HG03135 (cell line): ENCODE measurements around the gene SLC26A1.

Source experiments
- ATAC-seq: cut with Tn5 transposase; IDR thresholded peaks from one replicate; pipeline ENCODE4 v1.9.1; 2021; ENCODE audit warnings: mild to moderate bottlenecking, moderate library complexity; ENCODE audit not compliant: unreplicated experiment

The SLC26A1 gene, protein sequence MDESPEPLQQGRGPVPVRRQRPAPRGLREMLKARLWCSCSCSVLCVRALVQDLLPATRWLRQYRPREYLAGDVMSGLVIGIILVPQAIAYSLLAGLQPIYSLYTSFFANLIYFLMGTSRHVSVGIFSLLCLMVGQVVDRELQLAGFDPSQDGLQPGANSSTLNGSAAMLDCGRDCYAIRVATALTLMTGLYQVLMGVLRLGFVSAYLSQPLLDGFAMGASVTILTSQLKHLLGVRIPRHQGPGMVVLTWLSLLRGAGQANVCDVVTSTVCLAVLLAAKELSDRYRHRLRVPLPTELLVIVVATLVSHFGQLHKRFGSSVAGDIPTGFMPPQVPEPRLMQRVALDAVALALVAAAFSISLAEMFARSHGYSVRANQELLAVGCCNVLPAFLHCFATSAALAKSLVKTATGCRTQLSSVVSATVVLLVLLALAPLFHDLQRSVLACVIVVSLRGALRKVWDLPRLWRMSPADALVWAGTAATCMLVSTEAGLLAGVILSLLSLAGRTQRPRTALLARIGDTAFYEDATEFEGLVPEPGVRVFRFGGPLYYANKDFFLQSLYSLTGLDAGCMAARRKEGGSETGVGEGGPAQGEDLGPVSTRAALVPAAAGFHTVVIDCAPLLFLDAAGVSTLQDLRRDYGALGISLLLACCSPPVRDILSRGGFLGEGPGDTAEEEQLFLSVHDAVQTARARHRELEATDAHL

DNA sequence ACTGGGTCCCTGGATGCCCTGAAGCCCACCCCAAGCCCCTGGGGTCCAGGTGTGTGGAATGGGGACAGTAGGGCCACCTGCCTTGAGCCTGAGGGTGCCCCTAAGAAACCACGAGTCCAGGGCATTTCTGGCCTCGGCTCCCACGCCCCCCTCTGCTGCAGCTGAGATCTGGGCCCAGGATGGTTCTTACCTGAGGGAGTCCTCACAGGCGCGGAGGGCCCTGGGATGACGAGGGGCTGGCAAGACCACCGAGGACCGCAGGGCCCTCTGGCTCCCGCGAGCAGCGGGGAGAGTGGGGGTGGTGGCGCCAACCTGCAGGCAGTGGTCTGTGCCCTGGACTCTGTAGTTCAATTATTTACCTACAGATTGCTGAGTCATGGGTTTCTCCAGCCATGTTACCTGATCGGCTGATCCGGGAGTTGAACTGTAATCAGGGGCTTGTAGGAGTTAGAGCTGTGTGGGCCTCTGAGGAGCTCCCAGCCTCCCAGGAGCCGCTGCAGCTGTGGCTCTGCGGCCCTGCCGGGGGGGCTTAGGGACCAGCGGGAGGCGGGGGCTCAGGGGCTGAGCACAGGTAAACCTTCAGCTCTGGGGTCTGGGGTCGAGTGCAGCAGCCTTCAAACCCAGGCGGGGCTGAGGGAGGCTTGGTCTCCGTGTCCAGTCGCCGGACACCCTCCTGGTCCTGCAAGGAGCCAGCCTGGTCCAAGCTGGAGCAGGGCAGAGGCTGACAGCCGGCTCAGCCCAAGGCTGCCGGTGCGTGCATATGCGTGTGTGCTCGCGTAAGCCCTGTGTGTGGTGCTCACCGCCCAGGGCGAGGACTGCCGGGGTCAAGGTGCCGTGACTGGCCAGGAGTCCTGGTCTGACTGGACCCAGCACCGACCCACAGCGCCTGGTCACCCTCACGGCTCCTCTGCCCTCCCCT lies at the start of gene SLC26A1:
SLC26A1 (minus strand) TSS at position 294 of the 919 bp plus-strand sequence. CDS start 1,701 bp downstream, outside the sequence.
- no peak for ATAC-seq

DNA sequence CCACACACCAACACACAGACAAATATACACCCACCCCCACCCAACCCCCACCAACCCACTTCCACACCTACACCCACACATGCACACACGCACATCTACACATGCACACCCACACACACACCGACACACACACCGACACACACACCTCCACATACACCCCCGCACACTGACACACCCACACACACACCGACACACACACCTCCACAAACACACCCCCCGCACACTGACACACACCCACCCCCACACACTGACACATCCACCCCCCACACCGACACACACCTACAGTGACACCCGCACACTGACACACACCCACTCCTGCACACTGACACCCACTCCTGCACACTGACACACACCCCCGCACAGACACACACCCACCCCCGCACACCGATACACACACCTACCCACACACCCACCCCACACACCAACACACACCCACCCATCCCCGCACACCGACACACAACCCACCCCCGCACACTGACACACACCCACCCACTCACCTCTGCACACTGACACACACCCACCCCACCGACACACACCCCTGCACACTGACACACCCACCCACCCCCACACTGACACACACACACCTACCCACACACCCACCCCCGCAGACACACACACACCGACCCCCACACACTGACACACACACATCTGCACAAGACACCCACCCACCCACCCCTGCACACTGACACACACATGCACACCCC lies 49.3 kb upstream of the SLC26A1 start:
- no peak for ATAC-seq

DNA sequence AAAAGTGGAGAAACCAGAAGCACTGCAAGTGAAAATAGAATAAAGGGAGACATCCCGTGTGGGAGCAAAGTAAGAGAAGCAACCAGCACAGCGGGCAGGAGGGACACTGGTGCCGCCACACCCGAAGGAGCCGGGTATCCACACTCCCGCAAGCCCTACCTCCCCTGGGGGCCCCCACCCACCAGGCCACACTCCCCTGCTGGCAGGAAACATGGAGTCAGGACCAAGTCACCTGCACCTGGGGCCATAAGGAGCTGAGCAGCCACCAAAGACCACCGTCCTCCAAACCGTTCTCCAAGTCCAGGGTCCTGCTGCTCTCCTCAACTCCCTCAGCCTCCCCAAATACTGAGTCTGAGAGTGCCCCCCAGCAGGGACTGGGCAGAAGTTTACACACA lies 48.7 kb upstream of the SLC26A1 start:
- no peak for ATAC-seq

DNA sequence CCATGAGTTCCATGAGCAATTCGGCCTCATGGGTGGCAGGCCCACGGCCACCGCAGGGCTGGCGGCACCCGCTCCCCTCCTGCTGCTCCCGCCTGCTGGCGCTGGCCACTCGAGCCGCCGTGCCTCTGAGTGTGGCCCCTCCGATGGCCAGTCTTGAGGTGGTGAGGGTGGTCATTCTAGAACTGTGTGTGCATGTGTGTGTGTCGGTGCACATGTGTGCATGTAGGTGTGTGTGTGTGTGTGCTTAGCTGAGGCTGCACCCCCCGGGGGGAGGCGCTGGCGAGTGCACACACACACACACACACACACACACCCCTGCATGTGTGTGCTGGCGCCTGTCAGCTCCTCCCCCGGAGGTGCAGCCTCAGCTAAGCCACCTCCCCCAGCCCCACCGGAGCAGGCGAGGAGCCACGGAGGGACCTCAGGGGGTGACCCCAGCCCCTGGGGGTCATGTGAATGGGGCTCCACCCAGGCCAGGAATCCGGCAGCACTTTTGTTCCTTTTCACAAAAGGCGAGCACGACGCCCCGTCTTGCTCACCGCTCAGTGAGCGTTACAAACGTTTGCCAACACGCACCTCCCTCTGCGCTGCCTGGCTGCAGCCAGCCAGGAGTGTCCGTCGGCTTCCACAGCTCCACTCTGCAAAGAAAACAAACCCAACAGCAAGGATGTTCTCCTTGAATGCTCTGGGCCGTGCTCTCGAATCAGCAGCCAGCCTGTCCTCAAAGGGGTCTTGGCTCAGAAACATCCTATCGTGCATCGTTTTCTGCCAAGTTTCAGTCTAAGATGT lies 48.1 kb upstream of the SLC26A1 start:
- no peak for ATAC-seq

DNA sequence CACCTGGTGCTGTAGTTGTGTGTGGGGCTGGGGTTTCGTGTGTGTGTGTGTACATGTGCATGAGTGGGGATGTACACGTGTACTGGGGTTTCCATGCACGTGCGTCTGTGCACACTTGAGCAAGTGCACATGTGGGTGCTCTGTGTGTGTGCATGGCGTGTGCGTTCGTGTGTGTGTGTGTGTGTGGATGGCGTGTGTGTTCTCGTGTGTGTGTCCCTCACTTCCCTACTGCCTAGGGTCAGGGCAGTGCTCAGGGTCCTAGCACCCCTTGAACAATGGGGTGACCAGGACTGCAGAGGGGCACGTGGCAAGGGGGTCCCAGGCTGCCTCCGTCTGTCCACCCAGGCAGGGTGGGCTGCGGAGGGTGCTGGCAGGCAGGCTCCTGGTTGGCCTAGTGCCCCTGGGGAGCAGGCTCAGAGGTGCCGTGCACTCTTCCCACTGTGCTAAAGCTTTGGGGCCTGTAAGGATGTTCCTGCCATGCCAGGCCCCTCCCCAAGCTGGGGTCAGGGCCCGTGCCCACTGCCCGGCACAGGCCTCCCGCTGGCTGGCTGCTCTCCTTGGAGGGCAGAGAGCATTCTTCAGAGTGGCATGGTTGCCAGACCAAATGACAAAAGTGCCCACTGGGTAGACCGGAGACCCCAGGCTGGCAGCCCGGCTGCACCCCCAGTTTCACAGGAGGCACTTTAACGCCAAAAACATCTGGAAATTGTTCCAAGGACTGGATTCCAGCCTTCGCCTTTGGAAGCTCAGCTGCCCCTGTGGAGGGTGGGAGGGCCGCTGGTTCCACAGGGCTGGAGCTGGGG lies 47.3 kb upstream of the SLC26A1 start:
- no peak for ATAC-seq

DNA sequence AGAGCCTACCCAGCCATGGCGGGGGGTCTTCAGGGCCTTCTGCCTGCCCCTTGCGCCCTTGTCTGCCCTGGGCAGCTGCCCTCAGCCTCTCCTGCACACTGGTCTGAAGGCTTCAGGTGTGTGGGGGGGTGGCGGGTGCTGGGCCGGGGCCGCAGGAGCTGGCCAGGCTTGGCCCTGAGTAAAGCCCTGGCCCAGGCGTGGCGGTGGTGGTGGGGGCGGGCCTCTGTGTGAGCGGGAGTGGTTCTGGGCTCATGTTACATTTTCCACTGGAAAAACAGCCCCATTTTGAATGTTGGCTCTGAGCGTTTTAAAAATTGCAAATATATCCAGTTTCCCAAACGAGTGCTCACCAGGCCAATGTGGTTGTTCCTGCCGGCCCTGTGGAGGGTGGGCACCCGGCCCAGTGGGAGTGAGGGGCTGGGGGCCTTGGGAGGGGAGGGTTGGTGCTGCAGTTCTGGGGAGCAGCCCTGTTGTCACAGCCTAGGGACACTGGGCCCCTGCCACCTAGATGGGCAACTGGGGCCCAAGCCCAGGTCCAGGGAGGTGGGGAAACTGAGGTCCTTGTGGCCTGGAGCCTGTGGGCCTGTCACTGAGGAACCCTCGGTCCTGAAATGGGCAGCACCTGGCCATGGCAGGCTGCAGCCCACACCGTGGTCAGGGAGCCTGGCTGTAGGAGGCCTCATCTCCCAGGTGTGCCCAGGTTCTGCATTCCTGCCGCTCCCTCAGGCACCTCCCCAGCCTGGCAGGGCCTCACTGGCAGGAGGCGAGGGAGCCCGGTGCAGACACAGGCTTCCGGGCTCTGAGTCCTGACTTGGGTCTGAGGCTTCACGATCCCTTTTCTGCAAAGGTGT lies 46.5 kb upstream of the SLC26A1 start:
- ATAC-seq: no peak

DNA sequence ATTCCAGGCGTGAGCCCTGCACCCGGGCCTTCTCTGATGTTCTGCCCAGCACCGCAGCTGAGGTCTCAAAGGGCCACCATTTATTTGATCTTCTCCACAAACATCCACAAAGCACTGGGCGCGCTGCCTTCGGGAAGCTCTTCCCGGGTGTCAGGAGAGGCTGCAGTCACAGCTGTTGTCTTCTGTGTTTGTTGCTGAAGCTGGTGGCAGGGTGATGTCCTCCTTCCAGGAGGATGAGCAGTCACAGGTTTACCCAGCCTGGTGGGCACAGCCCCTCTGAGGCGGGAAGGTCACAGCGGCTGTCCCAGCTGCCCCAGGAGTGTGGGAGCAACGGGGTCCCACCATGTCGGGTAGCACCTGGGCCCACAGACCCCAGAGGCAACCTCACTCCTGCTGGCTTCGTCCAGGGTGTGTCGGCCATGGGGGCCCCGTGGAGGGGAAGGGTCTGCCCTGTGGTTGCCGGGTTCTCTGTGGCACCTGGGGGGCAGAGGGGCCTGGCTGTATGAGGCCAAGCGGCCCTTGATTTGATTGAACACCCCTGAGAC lies 45.8 kb upstream of the SLC26A1 start:
- ATAC-seq: no peak

DNA sequence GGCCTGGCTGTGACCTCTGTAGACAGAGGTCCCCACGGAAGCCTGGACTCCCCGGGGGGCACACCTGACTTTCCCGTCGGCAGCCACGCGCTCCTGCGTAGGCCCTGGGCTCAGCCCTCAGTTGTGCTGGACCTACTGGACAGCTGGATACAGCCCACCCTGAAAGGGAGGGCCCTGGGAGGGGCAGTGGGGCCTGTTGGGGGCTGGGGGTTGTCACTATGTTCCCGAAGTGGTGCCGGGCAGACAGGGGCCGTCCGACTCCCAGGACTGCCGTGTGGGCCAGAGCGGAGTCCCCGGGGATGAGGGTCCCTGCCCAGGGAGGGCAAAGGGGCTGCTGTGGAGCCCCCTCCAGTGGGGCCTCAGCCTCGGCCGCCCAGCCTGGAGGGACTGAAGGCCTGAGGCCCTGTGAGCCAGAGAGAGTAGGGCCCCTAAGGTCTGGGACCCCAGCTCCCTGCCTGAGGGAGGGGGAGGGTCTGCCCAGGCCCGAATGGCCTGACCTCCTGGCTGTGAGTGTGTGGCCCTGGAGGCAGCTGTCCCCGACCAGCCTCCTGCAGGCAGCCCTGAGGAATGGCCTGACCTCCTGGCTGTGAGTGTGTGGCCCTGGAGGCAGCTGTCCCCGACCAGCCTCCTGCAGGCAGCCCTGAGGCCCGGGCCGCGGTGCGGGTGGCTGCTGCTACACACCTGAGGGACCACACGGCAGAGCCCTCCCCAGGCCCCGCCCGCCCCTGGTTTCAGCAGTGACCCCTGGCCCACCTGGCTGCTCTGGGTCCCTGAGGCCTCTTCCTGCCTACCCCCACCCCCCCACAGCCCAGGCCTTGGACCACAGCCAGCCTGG lies 44.0 kb upstream of the SLC26A1 start:
- ATAC-seq: no peak

DNA sequence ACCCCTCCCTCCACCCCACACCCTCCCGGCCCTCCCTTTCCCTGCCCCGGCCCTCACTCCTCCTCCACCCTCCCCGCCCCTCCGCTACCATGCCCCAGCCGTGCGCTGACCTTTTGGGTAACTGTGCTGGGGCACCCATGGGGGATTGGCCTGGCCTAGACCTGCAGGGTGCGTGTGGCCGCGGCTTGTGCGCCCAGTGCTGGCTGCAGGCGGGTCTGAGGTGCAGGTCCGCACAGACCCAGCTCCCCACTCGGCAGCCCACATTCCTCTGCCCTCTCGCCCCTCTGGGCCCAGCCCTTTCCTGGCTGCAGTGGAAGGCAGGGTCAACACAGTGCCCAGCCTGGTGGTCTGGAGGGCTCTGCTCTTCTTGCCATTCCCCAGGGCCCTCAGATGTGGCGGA lies 42.9 kb upstream of the SLC26A1 start:
- ATAC-seq: no peak

DNA sequence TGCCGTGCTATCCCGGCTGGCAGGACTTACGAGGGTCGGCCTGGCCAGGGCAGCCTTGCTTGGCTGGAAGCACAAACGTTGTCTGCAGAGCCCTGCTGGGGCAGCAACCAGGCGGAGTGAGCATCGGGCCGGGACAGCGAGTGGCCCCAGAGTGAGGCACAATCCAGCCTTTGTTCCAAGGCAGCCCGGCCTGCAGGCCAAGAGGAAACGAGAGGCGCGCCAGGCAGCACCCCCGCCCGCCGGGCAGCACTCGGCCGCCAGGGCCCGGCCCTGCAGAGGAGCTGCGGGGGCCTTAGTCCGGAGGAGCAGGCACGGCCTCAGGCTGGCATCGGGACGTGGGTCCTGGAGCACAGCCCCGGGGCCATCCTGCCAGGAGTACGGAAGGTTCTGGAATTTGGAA lies 42.3 kb upstream of the SLC26A1 start:
- ATAC-seq: no peak

DNA sequence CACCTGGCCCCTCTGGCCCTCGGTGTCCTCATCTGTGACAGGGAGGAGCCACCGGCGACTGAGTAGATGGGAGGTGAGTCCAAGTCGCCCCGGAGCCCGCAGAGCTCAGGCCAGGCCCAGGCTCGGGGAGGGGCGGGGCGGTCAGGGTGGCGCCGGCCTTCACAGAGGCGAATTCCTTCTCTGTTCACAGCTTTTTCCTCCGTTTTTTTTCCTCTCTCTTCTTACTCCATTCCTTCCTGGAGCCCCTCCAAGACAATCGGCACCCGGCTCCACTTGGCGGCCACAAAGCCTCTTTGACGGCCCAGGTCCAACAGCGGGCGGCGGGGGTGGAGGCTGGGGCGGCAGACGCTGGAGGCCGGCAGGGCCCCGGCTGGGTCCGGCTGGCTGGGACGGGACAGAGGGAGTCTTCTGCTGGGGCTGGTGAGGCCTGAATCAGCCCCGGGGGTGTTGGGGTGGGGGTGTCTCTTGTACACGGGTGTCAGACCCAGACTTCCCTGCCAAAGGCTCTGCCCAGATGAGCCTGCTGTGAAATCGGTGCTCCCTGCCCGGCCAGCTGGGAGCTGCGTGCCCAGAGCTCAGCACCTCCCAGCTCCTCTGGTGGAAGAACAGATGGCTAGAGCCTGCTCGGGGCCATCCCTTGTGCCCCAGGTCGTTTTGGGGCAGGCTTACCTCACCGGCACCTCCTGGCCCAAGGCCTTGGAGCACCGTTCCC lies 40.8 kb upstream of the SLC26A1 start:
- no peak for ATAC-seq

DNA sequence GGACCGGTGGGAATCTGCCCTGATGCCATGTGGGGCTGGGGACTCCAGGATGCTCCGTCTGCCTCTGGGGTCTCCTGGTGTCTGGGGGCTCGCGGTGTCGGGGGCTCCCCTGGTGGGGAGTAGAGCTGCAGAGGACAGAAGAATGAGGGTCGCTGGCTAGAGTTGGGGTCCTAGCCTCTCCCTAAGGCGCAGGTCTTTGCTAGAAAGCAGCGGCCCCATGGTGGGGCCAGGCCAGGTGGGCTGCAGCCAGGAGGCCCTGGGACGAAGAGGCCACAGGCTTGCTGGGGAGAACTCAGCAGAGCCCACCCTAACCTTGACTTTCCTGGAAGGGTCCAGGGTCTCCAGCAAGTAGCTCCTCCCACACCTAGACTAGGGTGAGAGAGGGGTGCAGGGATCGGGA lies 39.7 kb upstream of the SLC26A1 start:
- ATAC-seq: no peak

DNA sequence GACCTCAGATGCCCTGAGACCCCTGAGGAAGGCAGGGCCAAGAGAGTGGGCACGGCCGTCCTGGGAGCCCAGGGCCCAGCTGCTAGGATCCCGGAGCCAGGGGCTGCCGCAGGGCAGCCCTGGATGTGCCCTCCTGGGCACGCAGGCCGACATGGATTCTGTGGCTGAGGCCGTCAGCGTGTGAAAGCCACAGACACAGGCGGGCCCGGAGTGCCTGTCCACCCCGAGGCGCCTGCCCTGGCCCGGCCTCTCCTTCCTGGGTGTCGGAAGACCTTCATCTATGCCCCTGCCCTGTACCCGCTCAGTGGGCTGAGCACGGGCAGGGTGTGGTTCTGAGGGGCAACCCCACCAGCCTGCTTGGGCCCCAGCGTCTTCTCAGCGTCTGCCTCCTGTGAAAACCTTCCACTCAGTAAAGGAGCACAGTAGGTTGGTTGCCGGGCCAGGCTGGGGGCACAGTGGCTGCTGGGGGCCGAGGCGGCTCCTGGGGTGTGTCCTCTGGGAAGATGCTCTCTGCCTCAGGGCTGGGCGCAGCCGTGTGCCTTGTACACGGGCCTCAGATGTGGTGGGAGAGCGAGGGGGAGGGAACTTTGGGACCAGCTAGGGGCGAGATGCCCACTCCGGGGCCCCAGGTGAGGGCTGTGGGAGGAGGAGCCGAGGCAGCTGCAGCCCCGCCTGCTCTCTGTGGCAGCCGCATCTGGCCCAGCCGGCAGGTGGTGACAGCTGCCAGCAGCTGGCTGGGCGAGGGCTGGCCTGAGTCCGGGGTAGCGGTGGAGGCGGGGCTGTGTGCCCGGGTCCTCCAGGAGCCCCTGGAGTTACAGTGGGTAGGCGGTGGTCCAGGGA lies 39.0 kb upstream of the SLC26A1 start:
- ATAC-seq: no peak

DNA sequence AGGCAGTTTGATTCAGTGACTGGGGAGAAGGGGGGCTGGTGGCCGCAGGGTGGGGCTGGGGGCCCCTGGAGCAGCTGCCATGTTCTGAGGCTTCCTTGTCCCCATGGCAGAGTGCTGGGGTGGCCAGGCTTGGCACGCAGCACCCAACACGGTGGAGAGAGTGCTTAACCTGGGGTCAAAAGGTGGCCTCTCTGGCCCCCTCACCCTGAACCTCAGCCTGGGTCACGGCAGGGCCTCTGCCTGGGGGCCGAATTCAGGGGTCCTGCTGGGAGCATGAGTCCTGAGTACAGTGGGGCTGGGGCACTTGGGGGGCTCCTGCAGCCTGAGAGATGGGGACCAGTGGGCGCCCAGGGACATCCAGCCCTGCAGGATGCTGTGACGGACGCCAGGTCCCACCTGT lies 38.1 kb upstream of the SLC26A1 start:
- no peak for ATAC-seq

DNA sequence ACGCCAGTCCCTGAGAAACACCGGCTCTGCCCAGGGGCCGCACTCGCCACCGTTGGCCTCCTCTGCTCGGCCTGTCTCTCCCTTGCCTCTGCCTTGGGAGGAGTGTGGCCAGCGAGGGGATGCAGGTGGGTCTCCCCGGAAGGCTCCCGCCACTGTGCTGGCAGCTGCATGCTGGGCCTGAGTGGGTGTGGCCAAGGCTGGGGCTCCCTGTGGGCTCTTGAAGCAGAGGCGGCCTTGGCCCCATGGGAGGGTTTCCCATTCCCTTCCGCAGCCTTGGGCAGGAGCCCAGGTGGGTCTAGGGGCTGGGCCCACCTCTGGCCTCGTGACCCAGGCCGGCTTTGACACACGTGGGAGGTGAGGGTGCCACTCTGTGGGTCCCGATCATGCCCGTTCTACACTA lies 37.4 kb upstream of the SLC26A1 start:
- no peak for ATAC-seq

DNA sequence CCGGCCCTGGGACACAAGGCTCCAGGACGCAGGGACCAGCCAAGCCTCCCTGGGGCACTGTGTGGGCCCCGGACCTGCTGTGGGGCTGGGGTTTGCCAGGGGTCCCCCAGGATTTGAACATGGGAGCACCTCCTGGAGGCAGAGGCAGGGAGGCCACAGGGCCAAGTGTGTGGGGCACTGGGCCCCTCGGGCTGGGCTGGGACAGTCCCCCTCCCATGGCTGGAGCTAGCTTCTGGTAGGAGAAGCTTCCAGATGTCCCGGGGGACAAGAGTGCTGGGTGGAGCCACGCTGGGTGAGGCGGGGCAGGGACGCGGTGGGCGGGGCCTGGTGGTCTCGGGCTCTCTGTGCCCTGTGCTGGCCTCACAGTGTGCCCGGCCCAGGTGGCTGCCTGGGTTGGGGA lies 36.8 kb upstream of the SLC26A1 start:
- ATAC-seq: no peak
